OCI-M2 (cell line): ENCODE data around the gene LRP5.

Experiments used
- DNase-seq: peaks from one replicate; lab custom pipeline; 2025; ENCODE audit not compliant: unreplicated experiment; lab: John Stamatoyannopoulos, UW

Gene LRP5

DNA sequence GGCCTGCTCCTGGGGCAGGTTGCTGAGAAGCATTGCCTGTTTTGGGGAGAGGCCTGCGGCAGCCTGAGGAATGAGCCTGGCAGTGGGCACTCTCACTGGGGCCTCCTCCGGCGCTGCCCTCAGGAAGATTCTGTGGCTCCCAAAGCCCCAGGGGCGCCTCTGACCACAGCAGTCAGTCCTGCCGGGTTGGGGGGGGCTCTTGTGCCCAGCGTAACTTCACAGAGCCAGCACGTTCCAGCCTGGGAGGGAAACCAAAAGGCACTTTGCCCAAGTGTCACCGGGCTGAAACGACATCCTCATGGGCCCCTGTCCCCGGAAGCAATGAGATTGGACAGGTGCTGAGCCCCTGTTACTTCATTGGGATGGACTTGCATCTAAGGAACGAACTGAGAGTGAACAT is 4.3 kb upstream of the LRP5 start:
- DNase-seq = no peak

GRCh38 chr11:68309621-68310185 is 2.7 kb upstream of the LRP5 start:
- DNase-seq = no peak

DNA sequence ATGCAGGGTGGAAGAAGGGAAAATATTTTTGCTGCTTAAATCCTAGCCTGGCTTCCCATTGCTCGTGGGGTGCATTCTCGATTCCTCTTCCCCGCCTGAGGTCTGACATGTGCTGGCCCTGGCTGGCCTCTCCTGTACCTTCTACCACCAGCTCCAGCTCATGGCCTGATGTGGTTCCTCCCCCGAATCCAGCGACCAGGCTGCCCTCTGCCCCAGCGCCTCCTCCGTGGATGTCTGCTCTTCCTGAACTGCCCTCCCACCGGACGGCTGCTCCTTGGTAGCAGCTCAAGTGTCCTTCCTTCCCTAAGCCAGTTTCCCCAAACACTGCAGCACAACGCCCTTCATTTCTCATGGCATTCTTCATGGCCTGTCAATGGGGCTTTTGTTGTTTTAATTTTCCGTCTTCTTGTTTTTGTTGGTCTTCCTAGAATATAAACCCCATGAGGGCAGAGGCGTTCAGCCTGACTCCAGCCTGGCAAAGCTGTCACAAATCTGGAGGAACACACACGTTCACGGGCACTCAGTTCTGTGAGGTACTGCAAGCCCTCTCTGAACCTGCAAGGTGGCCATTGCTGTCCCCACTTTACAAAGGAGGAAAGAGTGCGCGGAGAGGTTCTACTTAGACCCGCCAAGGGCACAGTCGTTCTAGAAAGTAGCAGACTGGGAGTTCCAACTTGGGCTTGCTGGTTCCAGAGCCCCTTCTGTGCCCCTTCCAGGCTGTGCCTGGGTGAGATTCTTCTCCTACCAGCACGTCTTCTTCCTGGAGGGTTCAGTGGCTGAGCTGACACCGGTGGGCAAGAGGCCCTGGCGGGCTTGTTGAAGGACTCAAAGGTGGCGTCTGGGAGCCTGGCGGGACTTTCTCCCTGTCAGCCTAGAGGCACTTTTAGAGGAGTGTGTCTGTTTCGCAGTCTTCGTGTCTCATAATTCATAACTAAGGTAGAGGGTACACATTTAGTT is 953 bp upstream of the LRP5 start:
- no peak for DNase-seq

DNA sequence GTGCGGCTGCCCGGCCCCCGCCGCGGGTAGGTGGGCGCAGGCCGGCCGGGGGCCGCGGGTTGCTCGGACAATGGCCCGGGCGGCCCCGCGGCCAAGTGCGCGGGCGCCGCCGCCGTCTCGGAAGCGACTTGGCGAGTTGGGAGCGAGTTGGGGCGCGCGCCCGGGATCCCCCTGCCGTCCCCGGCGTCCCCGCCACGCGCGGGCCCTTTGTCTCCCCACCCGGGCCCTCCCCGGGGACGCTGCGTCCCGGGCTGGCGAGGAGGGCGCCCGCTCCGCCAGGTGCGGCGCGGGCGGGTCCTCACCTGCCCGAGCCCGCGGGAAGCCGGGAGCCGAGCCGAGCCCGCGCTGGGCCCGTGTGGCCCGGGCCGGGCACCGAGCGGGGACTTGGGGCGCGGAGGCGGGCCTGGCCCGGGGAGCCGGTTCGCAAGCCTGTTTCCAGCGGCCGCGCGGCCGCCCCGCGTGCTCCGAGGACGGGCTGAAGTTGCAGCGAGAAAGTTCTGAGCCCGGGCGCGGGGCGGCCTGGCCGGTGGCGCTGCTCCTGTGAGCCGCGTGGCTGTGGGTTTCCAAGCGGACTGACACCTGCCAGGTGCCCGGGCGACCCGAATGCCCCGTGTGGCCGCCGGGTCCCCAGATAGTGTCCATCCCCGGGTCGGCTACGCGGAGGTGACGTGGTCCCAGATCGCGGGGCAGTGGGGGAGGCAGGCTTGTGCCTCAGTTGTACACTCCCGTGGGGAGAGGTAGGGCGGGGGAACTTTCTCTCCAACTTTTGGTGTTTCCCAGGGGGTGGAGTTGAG is 586 bp downstream of the LRP5 start:
- DNase-seq = no peak

- no peak for DNase-seq
Observed at GRCh38 chr11:68313574-68314202, 1.3 kb downstream of the LRP5 start.

GRCh38 chr11:68314203-68315170 is 2.1 kb downstream of the LRP5 start:
- DNase-seq = no peak

- no peak for DNase-seq
Observed at GRCh38 chr11:68315171-68315920, 3.0 kb downstream of the LRP5 start.

GRCh38 chr11:68317147-68317785 is 4.9 kb downstream of the LRP5 start:
- no peak for DNase-seq

GRCh38 chr11:68321293-68322051 is 9.1 kb downstream of the LRP5 start:
- no peak for DNase-seq

DNA sequence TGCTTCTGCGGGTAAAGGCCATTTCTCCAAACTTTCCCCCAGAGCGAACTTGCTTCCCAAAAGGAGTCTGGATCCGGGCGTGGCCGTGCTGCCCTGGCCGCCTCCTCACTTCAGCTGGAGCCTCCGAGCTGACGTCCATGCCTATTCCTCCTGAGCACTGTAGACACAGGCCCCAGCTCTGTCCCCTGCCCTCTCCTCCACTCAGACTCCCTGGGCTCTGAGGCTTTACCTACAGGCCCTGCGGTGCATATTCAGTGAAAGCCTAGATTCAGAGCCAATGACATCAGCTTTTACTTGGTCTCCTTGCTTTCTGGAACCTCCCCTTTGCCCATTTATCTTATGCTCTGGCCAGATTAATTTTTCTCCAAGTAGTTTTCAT is 9.7 kb downstream of the LRP5 start:
- DNase-seq = no peak

- no peak for DNase-seq
Observed at GRCh38 chr11:68324241-68324640, 11.8 kb downstream of the LRP5 start.

GRCh38 chr11:68324695-68325094 is 12.3 kb downstream of the LRP5 start:
- DNase-seq = no peak

DNA sequence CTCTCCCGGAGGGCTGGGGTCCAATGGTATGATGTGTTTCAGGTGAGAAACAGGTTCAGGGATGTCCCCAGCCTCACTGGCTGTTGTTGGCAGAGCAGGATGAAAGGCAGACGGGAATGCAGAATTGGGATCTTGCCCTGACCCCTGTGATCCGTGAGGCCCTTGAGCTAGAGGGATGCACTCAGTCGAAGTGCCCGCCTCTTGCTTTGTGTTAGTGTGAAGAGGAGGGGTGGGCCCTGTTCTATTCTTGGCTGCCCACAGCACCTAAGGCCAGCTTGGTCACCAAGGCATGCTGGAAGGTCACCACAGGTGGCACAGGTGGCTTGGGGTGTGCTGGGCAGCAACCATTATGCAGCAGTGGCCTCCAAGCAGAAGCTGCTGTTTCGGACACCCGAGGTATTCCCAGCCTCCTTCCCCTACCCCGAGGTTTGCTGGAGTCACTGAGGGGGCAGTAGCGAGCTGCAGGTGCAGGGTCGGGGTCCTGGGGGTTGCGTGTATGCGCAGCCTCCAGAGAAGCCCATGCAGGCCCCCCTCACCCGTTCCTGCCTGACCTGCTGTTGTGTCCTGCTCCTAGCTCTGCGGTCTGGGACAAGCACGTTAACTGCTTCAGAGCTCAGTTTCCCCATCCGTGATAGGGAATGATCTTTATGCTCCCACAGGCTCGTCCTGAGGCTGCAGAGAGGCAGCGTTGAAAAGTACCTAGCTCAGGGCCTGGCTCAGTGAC is 13.0 kb downstream of the LRP5 start:
- DNase-seq = no peak

DNA sequence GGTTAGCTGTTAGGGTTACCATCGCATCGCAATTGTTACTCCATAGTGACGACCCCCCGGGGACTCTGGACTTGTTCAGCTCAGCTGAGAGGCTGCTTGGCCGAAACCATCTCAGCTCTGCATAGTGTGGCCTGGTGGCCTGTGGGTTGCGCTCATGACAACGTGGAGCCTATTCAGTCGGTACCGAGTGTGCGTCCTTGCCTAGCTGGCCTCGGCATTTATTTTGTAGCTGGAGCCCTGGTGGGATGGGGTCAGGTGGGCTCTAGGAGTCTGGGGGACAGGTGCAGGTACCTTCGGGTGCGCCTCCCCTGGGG is 13.5 kb downstream of the LRP5 start:
- DNase-seq = no peak

DNA sequence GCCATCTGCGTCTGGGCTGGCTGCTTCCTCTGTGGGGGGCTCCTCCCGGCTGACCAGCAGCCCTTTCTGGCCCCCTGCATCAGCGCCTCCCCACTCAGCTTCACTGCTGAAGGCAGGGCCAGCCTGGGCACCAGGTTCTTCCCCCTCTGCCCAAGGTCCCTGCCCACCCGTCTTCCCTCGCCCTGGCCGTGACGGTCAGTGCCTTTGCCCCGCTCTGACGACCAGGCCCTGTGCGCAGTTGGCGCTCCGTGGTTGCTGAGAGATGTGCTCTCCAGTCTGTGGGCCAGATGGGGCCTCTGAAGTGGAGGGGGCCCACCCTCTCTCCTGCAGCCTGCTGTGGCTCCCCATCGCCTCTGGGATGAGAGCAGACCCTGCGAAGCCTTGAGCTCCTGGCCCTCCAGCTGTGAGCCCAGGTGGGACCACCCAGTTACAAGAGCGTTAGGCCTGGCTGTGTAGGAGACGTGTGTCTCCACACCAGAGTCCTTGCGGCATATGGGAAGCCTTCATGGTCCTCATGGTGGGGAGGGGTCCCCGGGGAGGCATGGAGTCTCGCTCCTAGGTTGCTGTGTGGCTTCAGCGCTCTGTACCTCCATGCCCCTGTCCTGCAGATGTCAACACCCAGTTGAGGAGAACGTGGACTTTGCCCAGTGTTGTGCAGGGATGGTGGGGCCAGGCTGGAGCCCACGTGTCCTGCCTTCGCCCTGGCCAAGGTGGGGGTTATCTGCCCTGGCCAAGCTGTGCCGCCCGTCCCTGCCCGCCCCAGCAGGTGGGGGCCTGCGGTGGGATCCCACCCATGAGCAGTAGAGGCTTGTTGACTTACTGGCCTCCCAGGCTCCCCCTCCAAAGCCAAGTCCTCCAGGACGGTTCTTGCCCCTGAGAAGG is 14.2 kb downstream of the LRP5 start:
- DNase-seq = no peak

GRCh38 chr11:68327586-68328370 is 15.4 kb downstream of the LRP5 start:
- DNase-seq = no peak
